BE2C (cell line): Measurements from ENCODE around the gene SLC52A1. TPM values are rescaled to one million over a fixed set of nuclear protein-coding genes. Genes with fewer than 3 reads are reported as not detected.
"Not testable (repeated sequence)": the region's sequence is repeated elsewhere in the genome, so short reads cannot be mapped to it uniquely, and the experiment has no call there.

Experiments
- DNase-seq: peaks from one replicate; pipeline ENCODE4 v3.0.0-alpha.2; 2020
- H3K27me3 ChIP-seq: fragments of 250-450 bp; sonication (Bioruptor Pico); 2 replicates; pipeline ENCODE4 v1.5.1; 2020; ENCODE audit warnings: mild to moderate bottlenecking
- H3K36me3 ChIP-seq: fragments of 250-450 bp; sonication (Bioruptor Pico); 2 replicates; pipeline ENCODE4 v1.5.1; 2020; ENCODE audit warnings: mild to moderate bottlenecking
- H3K4me1 ChIP-seq: fragments of 250-450 bp; sonication (Bioruptor Pico); 2 replicates; pipeline ENCODE4 v1.5.1; 2020
- H3K4me3 ChIP-seq: 2 replicates; pipeline ENCODE4 v1.5.1; 2011; ENCODE audit warnings: low read depth, low read length
- H3K9me3 ChIP-seq: fragments of 250-450 bp; sonication (Bioruptor Pico); 2 replicates; pipeline ENCODE4 v1.5.1; 2020
- CTCF ChIP-seq: IDR thresholded peaks from 2 replicates; pipeline ENCODE4 v1.5.1; 2012; ENCODE audit warnings: mild to moderate bottlenecking, low read depth, low read length
- polyA plus RNA-seq: library from polyadenylated mRNA; unstranded; fragments of >200 nt; gene quantifications from one replicate; pipeline ENCODE4 v1.2.1, GENCODE V29; 2012; ENCODE audit warnings: low read depth, missing spikeins; ENCODE audit not compliant: insufficient read length, insufficient read depth

SLC52A1 gene
- polyA plus RNA-seq = 0.25 TPM

- no peak for DNase-seq
- TF ChIP-seq CTCF = no peak
- H3K4me1 ChIP-seq = no peaks in the 10 kb centered on the region
- no peaks in the 10 kb centered on the region for H3K9me3 ChIP-seq
- no peaks in the 10 kb centered on the region for H3K36me3 ChIP-seq
- H3K27me3 ChIP-seq = peaks cover 11% of the 10 kb centered on the region
- H3K4me3 ChIP-seq = no peak within 1 kb of the TSS
Observed at GRCh38 chr17:5035315-5035714, at the start of gene SLC52A1. SLC52A1 (minus strand) TSS chr17:5035426; CDS start chr17:5034606, 820 bp downstream.

- no peak for TF ChIP-seq CTCF
- Histone ChIP-seq H3K9me3 (no peaks in the 10 kb centered on the region), H3K4me1 (no peaks in the 10 kb centered on the region), H3K4me3 (no peak overlapping the region), H3K36me3 (no peaks in the 10 kb centered on the region), H3K27me3 (no peaks in the 10 kb centered on the region)
- no peak for DNase-seq
Observed at GRCh38 chr17:5080591-5080990, 45.4 kb upstream of the SLC52A1 start.

- peak within 1 kb of the TSS; percentile 46 for H3K4me3 ChIP-seq
- DNase-seq = peak; percentile 54
Observed at GRCh38 chr17:5078106-5079028, 43.1 kb upstream of the SLC52A1 start, which contains the start of gene ZFP3. ZFP3 (plus strand) TSS chr17:5078467; CDS start chr17:5091505, 13,038 bp downstream.

GRCh38 chr17:5077781-5078105, 42.5 kb upstream of the SLC52A1 start:
- no peaks in the 10 kb centered on the region for H3K9me3 ChIP-seq
- TF ChIP-seq CTCF = no peak
- H3K4me1 ChIP-seq = no peaks in the 10 kb centered on the region
- H3K36me3 ChIP-seq = no peaks in the 10 kb centered on the region
- no peaks in the 10 kb centered on the region for H3K27me3 ChIP-seq
- no peak for DNase-seq
- H3K4me3 ChIP-seq = peak overlapping the region; percentile 46; the same call in 1 of the 2 replicates

More at GRCh38 chr17:5078106-5079028, 43.1 kb upstream of the SLC52A1 start, which contains the start of gene ZFP3:
- H3K27me3 ChIP-seq = no peaks in the 10 kb centered on the region
- H3K4me1 ChIP-seq = no peaks in the 10 kb centered on the region
- no peaks in the 10 kb centered on the region for H3K36me3 ChIP-seq
- no peaks in the 10 kb centered on the region for H3K9me3 ChIP-seq
- TF ChIP-seq CTCF = no peak

- not testable (repeated sequence) for H3K4me1 ChIP-seq, H3K36me3 ChIP-seq, H3K9me3 ChIP-seq, H3K27me3 ChIP-seq, H3K4me3 ChIP-seq, DNase-seq
Observed at GRCh38 chr17:5077275-5077674, 42.0 kb upstream of the SLC52A1 start.

- H3K36me3 ChIP-seq, H3K9me3 ChIP-seq, H3K27me3 ChIP-seq, H3K4me1 ChIP-seq, H3K4me3 ChIP-seq, DNase-seq: not testable (repeated sequence)
Observed at GRCh38 chr17:5075472-5075871, 40.2 kb upstream of the SLC52A1 start.

- Histone ChIP-seq H3K4me1 (no peaks in the 10 kb centered on the region), H3K4me3 (no peak overlapping the region), H3K9me3 (no peaks in the 10 kb centered on the region), H3K36me3 (no peaks in the 10 kb centered on the region), H3K27me3 (no peaks in the 10 kb centered on the region)
- DNase-seq = no peak
- no peak for TF ChIP-seq CTCF
Observed at GRCh38 chr17:5069724-5070123, 34.5 kb upstream of the SLC52A1 start.
